SK-N-MC (cell line): ENCODE results near the gene TPPP.

Source experiments
- DNase-seq: peaks from one replicate; pipeline ENCODE4 v3.0.0-alpha.2; 2011; ENCODE audit warnings: low read depth, low spot score
- H3K27ac ChIP-seq: fragments of 200-600 bp; sonication (generic); 2 replicates; pipeline ENCODE4 v1.5.1; 2016; ENCODE audit warnings: mixed run types
- H3K36me3 ChIP-seq: fragments of 200-600 bp; sonication (generic); 2 replicates; pipeline ENCODE4 v1.6.1; 2017; ENCODE audit warnings: antibody characterized with exemption, low read length, mixed read lengths; ENCODE audit not compliant: insufficient read depth
- H3K4me3 ChIP-seq: fragments of 200-600 bp; sonication (generic); 2 replicates; pipeline ENCODE4 v1.5.1; 2016
- H3K9ac ChIP-seq: fragments of 200-600 bp; sonication (generic); 2 replicates; pipeline ENCODE4 v1.8.0; 2017; ENCODE audit warnings: mixed run types, mixed read lengths; ENCODE audit not compliant: insufficient read length
- H3K9me3 ChIP-seq: fragments of 200-600 bp; sonication (generic); 2 replicates; pipeline ENCODE4 v1.6.1; 2017; ENCODE audit warnings: low read depth, mild to moderate bottlenecking, antibody characterized with exemption, low read length, moderate library complexity, mixed read lengths
- EZH2 ChIP-seq: fragments of 200-600 bp; sonication (generic); IDR thresholded peaks from one replicate; pipeline ENCODE4 v1.6.1; 2017; ENCODE audit warnings: antibody characterized with exemption
- FOXP2 ChIP-seq: optimal IDR thresholded peaks from 2 replicates; pipeline ENCODE3; 2011; ENCODE audit warnings: mild to moderate bottlenecking, moderate library complexity; ENCODE audit not compliant: insufficient read depth; ENCODE audit errors: extremely low read length, control extremely low read depth
- POLR2AphosphoS5 ChIP-seq: IDR thresholded peaks from 2 replicates; pipeline ENCODE4 v1.6.1; 2012; ENCODE audit warnings: mild to moderate bottlenecking, low read depth, low read length, borderline replicate concordance

TPPP gene

DNA sequence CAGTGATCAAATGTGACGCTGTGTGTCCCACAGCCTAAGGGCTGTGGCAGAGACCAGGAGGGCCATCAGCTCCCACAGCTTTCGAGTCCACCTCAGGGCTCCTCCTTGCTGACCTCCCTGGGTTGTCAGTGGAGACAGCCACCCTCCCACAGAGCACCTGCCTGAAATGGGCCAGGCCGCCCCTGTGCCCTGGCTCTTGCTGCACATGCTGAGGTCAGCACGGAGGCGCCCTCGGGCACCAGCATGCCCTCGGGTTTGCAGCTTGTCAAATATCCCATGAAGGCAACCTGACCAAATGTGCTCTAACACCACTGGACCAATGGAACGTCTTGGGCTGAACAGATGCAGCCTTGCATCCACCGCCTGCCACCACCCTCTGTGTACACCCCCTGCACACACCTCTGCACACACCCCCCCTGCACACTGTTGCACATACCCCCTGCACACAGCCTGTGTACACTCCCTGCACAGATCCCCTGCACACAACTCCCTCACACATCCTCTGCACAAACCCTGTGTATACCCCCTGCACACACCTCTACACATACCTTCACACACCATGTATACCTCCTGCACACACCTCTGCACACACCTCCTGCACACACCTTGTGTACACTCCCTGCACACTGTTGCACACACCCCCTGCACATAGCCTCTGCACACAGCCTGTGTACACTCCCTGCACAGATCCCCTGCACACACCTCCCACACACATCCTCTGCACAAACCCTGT, 83.0 kb downstream of the TPPP start:
- Histone ChIP-seq H3K4me3 (no peak overlapping the region), H3K36me3 (no peaks in the 10 kb centered on the region), H3K9me3 (no peaks in the 10 kb centered on the region), H3K27ac (no peak overlapping the region), H3K9ac (no peak overlapping the region)
- TF ChIP-seq EZH2 = no peak
- TF ChIP-seq FOXP2 = no peak
- no peak for TF ChIP-seq POLR2AphosphoS5
- DNase-seq = no peak
